ENCODE measurements around the gene GPR153. TPM values are rescaled to one million over a fixed set of nuclear protein-coding genes. Genes with fewer than 3 reads are reported as not detected.

GPR153 gene
- polyA plus RNA-seq, 1 donor from 2014 or later: 26.9 TPM

GRCh38 chr1:6209661-6210580 is 51.0 kb downstream of the GPR153 start:
- TF ChIP-seq MXI1 (conservative IDR thresholded peaks at IDR 0.05; ENCODE audit: poor library complexity, severe bottlenecking) (no peak), CTCF (IDR thresholded peaks at IDR 0.05; ENCODE audit: poor library complexity, severe bottlenecking) (no peak), SMC3 (conservative IDR thresholded peaks at IDR 0.05; ENCODE audit: poor library complexity) (no peak), EZH2 (IDR thresholded peaks at IDR 0.05; ENCODE audit: borderline replicate concordance, insufficient read depth, low read length, poor library complexity, severe bottlenecking) (no peak), POLR2AphosphoS5 (IDR thresholded peaks at IDR 0.05) (no peak), REST (IDR thresholded peaks at IDR 0.05; ENCODE audit: borderline replicate concordance) (no peak), TAF1 (IDR thresholded peaks at IDR 0.05; ENCODE audit: low read depth) (no peak), EP300 (conservative IDR thresholded peaks at IDR 0.05; ENCODE audit: poor library complexity, severe bottlenecking) (no peak)
- Histone ChIP-seq H3K27me3 (ENCODE audit: insufficient read depth, low read depth, low read length) (peaks cover 39% of the 10 kb centered on the region), H3K4me3 (ENCODE audit: low read length) (peak overlapping the region; percentile 62), H3K27ac (ENCODE audit: low read length) (no peak overlapping the region), H3F3A (ENCODE audit: insufficient read depth, low read length, poor library complexity, severe bottlenecking) (no peaks in the 10 kb centered on the region), H3K36me3 (ENCODE audit: insufficient read depth, low read length) (no peaks in the 10 kb centered on the region), H2AFZ (ENCODE audit: low read depth, low read length) (no peak overlapping the region), H4K20me1 (ENCODE audit: insufficient read depth) (no peaks in the 10 kb centered on the region), H3K9me3 (ENCODE audit: low read length) (no peaks in the 10 kb centered on the region), H3K79me2 (replicated peaks; ENCODE audit: insufficient read depth, low read length) (no peaks in the 10 kb centered on the region), H3K9me2 (ENCODE audit: insufficient read depth, low read length) (no peaks in the 10 kb centered on the region), H3K4me2 (ENCODE audit: low read length) (no peak overlapping the region), H3K9ac (ENCODE audit: low read length) (peak overlapping the region; percentile 9)

- Histone ChIP-seq H3K9ac (ENCODE audit: low read length) (peak overlapping the region; percentile 9), H3K27me3 (ENCODE audit: insufficient read depth, low read depth, low read length) (peaks cover 42% of the 10 kb centered on the region), H3K4me3 (ENCODE audit: low read length) (peak overlapping the region; percentile 62), H2AFZ (ENCODE audit: low read depth, low read length) (no peak overlapping the region), H3F3A (ENCODE audit: insufficient read depth, low read length, poor library complexity, severe bottlenecking) (no peaks in the 10 kb centered on the region), H3K36me3 (ENCODE audit: insufficient read depth, low read length) (no peaks in the 10 kb centered on the region), H3K27ac (ENCODE audit: low read length) (no peak overlapping the region), H3K4me2 (ENCODE audit: low read length) (no peak overlapping the region), H3K9me3 (ENCODE audit: low read length) (no peaks in the 10 kb centered on the region), H3K9me2 (ENCODE audit: insufficient read depth, low read length) (no peaks in the 10 kb centered on the region), H4K20me1 (ENCODE audit: insufficient read depth) (no peaks in the 10 kb centered on the region), H3K79me2 (replicated peaks; ENCODE audit: insufficient read depth, low read length) (no peaks in the 10 kb centered on the region)
- no peak for TF ChIP-seq REST (IDR thresholded peaks at IDR 0.05; ENCODE audit: borderline replicate concordance)
- no peak for TF ChIP-seq POLR2AphosphoS5 (IDR thresholded peaks at IDR 0.05)
- no peak for TF ChIP-seq EP300 (conservative IDR thresholded peaks at IDR 0.05; ENCODE audit: poor library complexity, severe bottlenecking)
- TF ChIP-seq SMC3 (conservative IDR thresholded peaks at IDR 0.05; ENCODE audit: poor library complexity): peak; percentile 34
- TF ChIP-seq RAD21 (conservative IDR thresholded peaks at IDR 0.05): peak; percentile 14
- no peak for TF ChIP-seq TAF1 (IDR thresholded peaks at IDR 0.05; ENCODE audit: low read depth)
- TF ChIP-seq MXI1 (conservative IDR thresholded peaks at IDR 0.05; ENCODE audit: poor library complexity, severe bottlenecking): peak; percentile 47
- TF ChIP-seq EZH2 (IDR thresholded peaks at IDR 0.05; ENCODE audit: borderline replicate concordance, insufficient read depth, low read length, poor library complexity, severe bottlenecking): no peak
- TF ChIP-seq CTCF (IDR thresholded peaks at IDR 0.05; ENCODE audit: poor library complexity, severe bottlenecking): peak; percentile 50
Measured at GRCh38 chr1:6208723-6209660, 51.9 kb downstream of the GPR153 start.

Data from neural cell (in vitro differentiated cells).